LNCaP clone FGC (cell line): ENCODE data around the gene RNASEH2B.

ENCODE experiments used
- DNase-seq: peaks from one replicate; pipeline ENCODE4 v3.0.0-alpha.2; 2011; ENCODE audit warnings: low read depth
- H3K4me3 ChIP-seq: 2 replicates; pipeline ENCODE4 v1.5.1; 2011; ENCODE audit warnings: mild to moderate bottlenecking, low read depth, low read length, control low read depth
- CTCF ChIP-seq: IDR thresholded peaks from 2 replicates; pipeline ENCODE4 v1.5.1; 2012; ENCODE audit warnings: mild to moderate bottlenecking; ENCODE audit not compliant: control insufficient read depth, insufficient read depth; ENCODE audit errors: extremely low read depth

Gene RNASEH2B

GRCh38 chr13:50995854-50996253 is 86.3 kb downstream of the RNASEH2B start:
- no peak overlapping the region for H3K4me3 ChIP-seq
- DNase-seq, result no peak
- no peak for TF ChIP-seq CTCF

GRCh38 chr13:50998326-50998725 is 88.7 kb downstream of the RNASEH2B start:
- no peak for TF ChIP-seq CTCF
- no peak overlapping the region for H3K4me3 ChIP-seq
- DNase-seq, result no peak

GRCh38 chr13:50999641-51000040 is 90.0 kb downstream of the RNASEH2B start:
- DNase-seq, result no peak
- TF ChIP-seq CTCF, result no peak
- no peak overlapping the region for H3K4me3 ChIP-seq

GRCh38 chr13:51000061-51000460 is 90.5 kb downstream of the RNASEH2B start:
- H3K4me3 ChIP-seq, result no peak overlapping the region
- DNase-seq, result no peak
- no peak for TF ChIP-seq CTCF

- H3K4me3 ChIP-seq, result no peak overlapping the region
- no peak for TF ChIP-seq CTCF
- DNase-seq, result peak; percentile 40
These were observed 91.1 kb downstream of the RNASEH2B start for GRCh38 chr13:51000571-51001260.

- DNase-seq, result no peak
- H3K4me3 ChIP-seq, result no peak overlapping the region
- TF ChIP-seq CTCF, result no peak
These were observed 91.7 kb downstream of the RNASEH2B start for GRCh38 chr13:51001335-51001734.

- no peak for DNase-seq
- no peak for TF ChIP-seq CTCF
- no peak overlapping the region for H3K4me3 ChIP-seq
These were observed 93.1 kb downstream of the RNASEH2B start for GRCh38 chr13:51002736-51003135.
